Erythroblast (primary cell): ENCODE data around the gene ITPR3.

ENCODE experiments used
- DNase-seq, 2 experiments: peaks; one replicate each; lab custom pipeline; 2025; lab: John Stamatoyannopoulos, UW
- GATA1 ChIP-seq: IDR thresholded peaks from 2 replicates; pipeline ENCODE4 v1.6.1; 2011; ENCODE audit warnings: low read depth, mild to moderate bottlenecking, control low read depth, low read length, moderate library complexity
- POLR2A ChIP-seq: IDR thresholded peaks from 2 replicates; pipeline ENCODE4 v1.6.1; 2011; ENCODE audit warnings: mild to moderate bottlenecking, low read length

Gene ITPR3

GRCh38 chr6:33620856-33621710 is at the start of gene ITPR3:
TSS of gene ITPR3 (plus strand) at chr6:33621322. CDS start at chr6:33621603, 281 bp downstream.
- TF ChIP-seq POLR2A (no peak), GATA1 (no peak)
- DNase-seq, result peak; percentile 49 to 59

- TF ChIP-seq POLR2A (no peak), GATA1 (no peak)
These were observed 49.3 kb upstream of the ITPR3 start for GRCh38 chr6:33571637-33572316.

DNA sequence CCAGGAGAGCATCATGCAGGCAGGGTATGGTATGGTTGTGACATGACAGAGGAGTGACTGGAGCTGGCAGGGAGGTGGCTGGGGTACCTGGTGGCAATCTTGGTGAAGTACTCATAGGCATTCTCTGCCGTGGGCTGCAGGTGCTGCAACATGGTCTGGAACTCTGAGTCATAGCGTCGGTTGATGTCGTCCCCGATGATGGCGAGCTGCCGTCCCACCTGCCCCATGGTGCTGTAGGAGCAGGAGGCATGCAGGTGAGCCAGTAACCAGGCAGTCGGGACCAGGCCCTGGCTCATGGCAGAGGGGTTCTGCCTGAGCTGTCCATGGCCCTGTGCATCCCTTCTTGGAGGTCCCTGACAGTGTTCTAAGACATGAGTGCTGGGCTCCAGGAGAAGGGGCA is 45.9 kb upstream of the ITPR3 start:
- no peak for DNase-seq
- TF ChIP-seq GATA1 (no peak), POLR2A (no peak)

More at GRCh38 chr6:33571637-33572316, 49.3 kb upstream of the ITPR3 start:
- DNase-seq, result no peak

GRCh38 chr6:33576668-33577067 is 44.5 kb upstream of the ITPR3 start:
- DNase-seq, result no peak
- no peak for TF ChIP-seq GATA1
- no peak for TF ChIP-seq POLR2A

DNA sequence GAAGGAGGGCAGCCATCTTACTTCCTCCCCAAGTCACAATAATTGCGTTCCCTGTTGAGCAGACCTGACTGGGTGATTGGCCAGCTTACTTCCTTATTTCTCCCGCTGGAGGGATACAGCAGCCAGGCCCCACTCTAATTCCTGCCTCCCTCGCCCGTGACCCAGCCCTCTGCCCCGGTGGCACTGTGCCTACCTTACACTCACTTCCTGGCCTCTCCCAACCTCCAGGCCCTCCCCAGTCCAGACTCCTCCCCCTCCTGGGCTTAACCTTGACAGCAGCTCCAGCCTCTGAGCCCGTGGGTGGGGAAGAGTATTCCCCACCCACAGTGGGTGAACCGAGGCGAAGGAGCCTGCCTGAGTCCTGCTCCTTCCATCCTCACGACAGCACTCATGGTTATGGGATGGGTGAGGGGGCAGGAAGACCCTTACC is 44.0 kb upstream of the ITPR3 start:
- TF ChIP-seq POLR2A, result no peak
- TF ChIP-seq GATA1, result no peak
- DNase-seq, result no peak

- TF ChIP-seq POLR2A (no peak), GATA1 (no peak)
- no peak for DNase-seq
These were observed 43.4 kb upstream of the ITPR3 start for GRCh38 chr6:33577718-33578117.

DNA sequence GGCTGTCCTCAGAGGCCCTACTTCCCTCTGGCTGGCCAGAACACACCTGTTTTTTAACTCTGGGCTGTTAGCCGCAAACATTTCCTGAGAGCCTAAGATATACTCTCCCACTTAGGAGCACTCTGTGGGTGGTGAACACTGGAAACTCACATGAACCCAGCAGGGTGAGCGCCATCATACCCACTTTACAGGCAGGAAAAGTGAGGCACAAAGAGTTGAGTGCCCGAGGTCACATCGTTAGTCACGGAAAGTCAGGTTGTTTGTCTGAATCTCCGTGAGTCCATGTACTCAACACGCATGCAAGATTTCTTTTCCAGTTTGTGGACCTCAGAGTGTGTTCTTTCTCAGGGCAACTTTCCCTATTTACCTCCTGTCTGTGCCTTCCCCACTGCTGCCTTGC is 43.0 kb upstream of the ITPR3 start:
- no peak for DNase-seq
- TF ChIP-seq POLR2A, result no peak

DNA sequence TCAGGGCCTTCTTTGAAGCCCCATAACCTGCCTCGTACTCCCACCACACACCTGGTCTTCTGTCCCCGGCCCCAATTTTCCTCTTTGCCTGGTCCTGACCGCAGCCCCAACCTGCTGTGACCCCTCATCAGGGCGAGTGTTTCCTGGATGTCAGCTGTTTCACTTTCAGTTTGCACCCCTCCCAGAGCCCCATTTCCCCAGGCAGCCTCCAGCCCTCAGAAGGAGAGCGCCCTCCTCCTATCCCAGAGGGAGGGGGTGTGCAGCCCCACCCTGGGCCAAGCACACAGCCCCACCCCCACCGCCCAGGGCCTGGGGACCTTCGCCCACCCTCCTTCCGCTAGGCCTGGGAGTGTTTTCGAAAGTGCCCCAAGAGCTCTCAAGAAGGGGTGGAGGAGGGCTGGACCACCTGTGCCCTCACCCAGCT is 42.5 kb upstream of the ITPR3 start:
- DNase-seq, result peak; percentile 47 to 59

DNA sequence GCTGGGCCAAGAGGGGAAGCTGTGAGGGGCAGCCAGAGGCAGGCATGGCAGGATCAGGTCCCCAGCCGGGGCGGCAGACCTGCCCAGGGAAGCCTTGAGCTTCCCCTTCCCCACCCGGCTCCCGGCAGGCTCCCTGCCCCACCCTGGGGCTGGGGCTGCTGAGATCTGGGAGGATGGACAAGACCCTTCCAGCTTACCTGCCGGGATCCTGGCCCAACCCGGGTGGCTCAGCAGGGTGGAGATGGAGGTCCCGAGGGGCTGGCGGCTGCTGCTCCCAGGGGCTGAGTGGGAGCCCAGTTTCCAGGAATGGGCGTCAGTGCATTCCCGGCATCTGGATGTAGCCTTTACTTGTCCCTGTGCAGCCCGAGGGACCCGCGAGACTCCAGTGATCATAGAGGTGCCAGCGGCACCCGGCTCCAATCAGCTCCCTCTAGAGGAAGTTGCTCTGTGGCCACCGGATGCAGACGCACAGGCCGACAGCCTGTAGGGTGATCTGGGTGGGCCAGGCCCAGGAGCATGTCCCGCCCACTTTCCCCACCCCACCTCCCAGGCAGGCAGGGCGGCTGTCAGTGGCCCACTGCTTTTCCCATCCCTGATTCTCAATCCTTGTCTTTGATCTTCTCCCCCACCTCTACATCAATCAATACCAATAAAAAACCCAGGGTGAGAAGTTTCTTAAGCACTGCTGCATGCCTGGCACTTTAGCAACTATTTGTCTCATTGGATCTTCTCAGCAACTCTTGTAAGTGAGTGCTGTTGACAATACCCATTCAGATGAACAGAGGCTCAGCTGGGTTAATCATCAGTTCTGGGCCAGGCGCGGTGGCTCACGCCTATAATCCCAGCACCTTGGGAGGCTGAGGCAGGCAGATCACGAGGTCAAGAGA is 41.1 kb upstream of the ITPR3 start, which contains the start of gene BAK1:
Gene BAK1, minus strand, starts transcription at position 449 of the 887 bp plus-strand sequence. CDS start 2,672 bp downstream, outside the sequence.
- peak; percentile 87 for DNase-seq
- no peak for TF ChIP-seq GATA1
- peak; percentile 79 for TF ChIP-seq POLR2A

More for the DNA sequence above, 42.5 kb upstream of the ITPR3 start:
- TF ChIP-seq GATA1, result no peak
- TF ChIP-seq POLR2A, result no peak

DNA sequence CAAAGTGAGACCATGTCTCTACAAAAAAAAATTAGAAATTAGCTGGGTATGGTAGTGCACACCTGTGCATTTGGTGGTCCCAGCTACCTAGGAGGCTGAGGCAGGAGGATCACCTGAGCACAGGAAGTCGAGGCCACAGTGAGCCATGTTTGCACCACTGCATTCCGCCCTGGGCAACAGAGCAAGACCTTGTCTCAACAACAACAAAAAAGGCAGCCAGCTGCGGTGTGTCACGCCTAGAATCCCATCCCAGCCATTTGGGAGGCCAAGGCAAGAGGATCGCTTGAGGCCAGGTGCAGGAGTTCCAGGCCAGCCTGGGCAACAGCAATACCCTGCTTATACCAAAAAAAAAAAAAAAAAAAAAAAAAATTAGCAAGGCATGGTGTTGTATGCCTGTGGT is 39.9 kb upstream of the ITPR3 start:
- TF ChIP-seq GATA1, result no peak

DNA sequence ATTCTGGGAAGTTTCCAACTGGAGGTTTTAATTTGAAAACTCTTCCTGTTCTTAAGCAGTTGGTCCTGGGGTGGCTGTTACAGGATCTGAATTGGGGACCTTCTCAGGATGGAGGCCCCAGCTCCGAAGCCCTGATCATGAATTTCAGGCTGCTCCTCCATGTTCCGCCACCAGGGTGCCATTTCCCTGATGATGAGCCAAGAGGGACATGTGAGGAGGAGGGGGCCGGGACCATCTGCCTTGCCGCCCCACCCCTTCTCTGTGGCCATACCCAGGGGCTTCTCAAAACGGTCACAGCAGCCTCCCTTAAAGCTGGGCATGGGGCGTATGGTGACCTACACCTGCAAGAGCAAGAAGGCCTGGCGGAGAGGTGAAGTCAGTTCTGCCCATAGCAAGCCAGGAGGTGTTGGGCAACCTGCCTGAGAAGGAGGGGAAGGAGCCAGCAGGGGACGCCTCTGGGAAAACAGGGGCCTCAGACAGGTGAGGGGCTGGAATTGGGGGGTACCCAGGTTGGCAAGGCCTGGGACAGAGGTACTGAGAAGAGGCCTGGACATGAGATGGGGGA is 37.4 kb upstream of the ITPR3 start:
- TF ChIP-seq POLR2A (no peak), GATA1 (no peak)
- no peak for DNase-seq

More for the DNA sequence above, 39.9 kb upstream of the ITPR3 start:
- no peak for DNase-seq

GRCh38 chr6:33584700-33585402 is 36.3 kb upstream of the ITPR3 start:
- TF ChIP-seq POLR2A (no peak), GATA1 (no peak)

GRCh38 chr6:33585403-33586107 is 35.6 kb upstream of the ITPR3 start:
- TF ChIP-seq GATA1 (no peak), POLR2A (no peak)
- peak; percentile 61 to 81 for DNase-seq

More at GRCh38 chr6:33584700-33585402, 36.3 kb upstream of the ITPR3 start:
- no peak for DNase-seq
